ENCODE measurements around the gene GPR183. TPM values are rescaled to one million over a fixed set of nuclear protein-coding genes. Genes with fewer than 3 reads are reported as not detected.

Gene GPR183
- total and polyA plus RNA-seq, 10 of the 15 experiments (the other 5 are each of a cell fraction or from before 2014, with no cell fraction given) = 134 to 669 (median 225) TPM

DNA sequence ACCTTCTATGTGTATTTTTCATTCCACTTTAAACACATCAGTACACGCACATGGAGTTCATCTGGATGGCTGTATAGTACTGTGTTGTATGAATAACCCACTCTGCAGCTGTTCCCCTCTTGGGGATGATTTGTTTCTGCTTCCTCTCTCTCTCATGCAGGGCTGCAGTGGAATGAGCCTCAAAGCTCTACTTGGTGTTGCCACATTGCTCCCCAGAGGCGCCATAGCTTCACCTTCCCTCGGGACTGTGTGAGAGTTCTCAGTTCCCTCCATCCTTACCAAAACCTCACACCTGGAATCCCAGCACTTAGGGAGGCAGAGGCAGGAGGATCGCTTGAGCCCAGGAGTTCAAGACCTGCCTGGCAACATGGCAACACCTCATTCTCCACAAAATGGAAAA is 28.4 kb upstream of the GPR183 start (continued):
- TF ChIP-seq ASH2L (IDR thresholded peaks at IDR 0.05; ENCODE audit: borderline replicate concordance, low read depth) (no peak), CBFB (IDR thresholded peaks at IDR 0.05; ENCODE audit: low read depth) (no peak)
- TF ChIP-seq, protein P1, sequence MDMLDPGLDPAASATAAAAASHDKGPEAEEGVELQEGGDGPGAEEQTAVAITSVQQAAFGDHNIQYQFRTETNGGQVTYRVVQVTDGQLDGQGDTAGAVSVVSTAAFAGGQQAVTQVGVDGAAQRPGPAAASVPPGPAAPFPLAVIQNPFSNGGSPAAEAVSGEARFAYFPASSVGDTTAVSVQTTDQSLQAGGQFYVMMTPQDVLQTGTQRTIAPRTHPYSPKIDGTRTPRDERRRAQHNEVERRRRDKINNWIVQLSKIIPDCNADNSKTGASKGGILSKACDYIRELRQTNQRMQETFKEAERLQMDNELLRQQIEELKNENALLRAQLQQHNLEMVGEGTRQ (IDR thresholded peaks at IDR 0.05; ENCODE audit: borderline replicate concordance, low read depth, low read length) = no peak

DNA sequence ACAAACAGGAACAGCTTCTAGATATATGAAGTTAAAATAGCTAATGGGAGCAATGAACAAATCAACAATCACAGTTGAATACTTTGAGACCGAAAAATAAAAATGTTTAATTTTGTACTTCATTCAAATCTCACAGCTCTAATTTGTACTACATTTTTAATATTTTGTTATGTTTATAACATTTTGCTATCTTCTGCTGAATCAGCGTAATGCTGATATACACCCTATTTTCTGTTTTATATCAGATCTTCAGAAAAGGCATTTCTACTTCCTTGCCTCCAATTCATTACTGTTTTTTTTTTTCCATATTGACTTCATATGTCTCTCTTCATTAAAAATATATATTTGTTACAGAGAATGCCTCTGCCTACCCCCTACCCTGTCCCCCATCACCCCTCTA is 27.9 kb upstream of the GPR183 start:
- BruUV-seq (replicated peaks) = no TSS peak
- DNase-seq (ENCODE audit: low read depth, low spot score) = no peak
- Histone ChIP-seq H3K27ac (ENCODE audit: control insufficient read depth, insufficient read depth) (no peak overlapping the region), H4K20me1 (ENCODE audit: control insufficient read depth, insufficient read depth) (no peaks in the 10 kb centered on the region), H3K9me3 (replicated peaks; ENCODE audit: control insufficient read depth, insufficient read depth, low read length) (no peaks in the 10 kb centered on the region), H3K27me3 (replicated peaks in 1 of 2; ENCODE audit: control insufficient read depth in 2 of 2, insufficient read depth in 2 of 2, low read length in 1 of 2) (no peaks in the 10 kb centered on the region), H3K4me1 (ENCODE audit: control insufficient read depth, insufficient read depth, low read length) (peaks cover 22% of the 10 kb centered on the region), H3K36me3 (ENCODE audit: control insufficient read depth in 2 of 2, insufficient read depth in 2 of 2, low read length in 1 of 2) (no peaks in the 10 kb centered on the region; a peak in 1 of 4 replicates), H3K4me2 (ENCODE audit: control insufficient read depth, insufficient read depth) (no peak overlapping the region), H3K9ac (ENCODE audit: control insufficient read depth, insufficient read depth, low read length) (no peak overlapping the region), H3K79me2 (ENCODE audit: control insufficient read depth, insufficient read depth, low read length) (peaks cover 3% of the 10 kb centered on the region), H3K4me3 (no peak overlapping the region), H2AFZ (ENCODE audit: control insufficient read depth, low read depth, low read length) (no peak overlapping the region)
- intact Hi-C loops (cut with micrococcal nuclease; ENCODE audit: unreplicated experiment) = no loop called here
- in situ Hi-C loops (cut with MboI) = no loop called here
- ChIA-PET RAD21 (ENCODE audit: unreplicated experiment) (interaction anchor here (0.6 to 8.6 kb wide), 19 partner anchors 11 to 170 kb away, joined by 3 to 126 read pairs (median 7); partner anchors contain the start of gene GPR183), POLR2A (interaction anchor here (0.9 to 3.0 kb wide), 15 partner anchors 8 to 69 kb away, joined by 3 to 24 read pairs (median 4); partner anchors contain the start of gene GPR183), SMC1A (ENCODE audit: uncharacterized antibody, unreplicated experiment) (interaction anchor here (0.6 to 8.6 kb wide), 26 partner anchors 9 to 170 kb away, joined by 3 to 118 read pairs (median 8); partner anchors contain the start of gene GPR183), CTCF (interaction anchor here (1.1 to 3.4 kb wide), 18 partner anchors 9 to 158 kb away, joined by 3 to 28 read pairs (median 7); partner anchors contain the start of gene GPR183)
- TF ChIP-seq BACH1 (IDR thresholded peaks at IDR 0.05; ENCODE audit: borderline replicate concordance) = no peak
- TF ChIP-seq, protein P2, sequence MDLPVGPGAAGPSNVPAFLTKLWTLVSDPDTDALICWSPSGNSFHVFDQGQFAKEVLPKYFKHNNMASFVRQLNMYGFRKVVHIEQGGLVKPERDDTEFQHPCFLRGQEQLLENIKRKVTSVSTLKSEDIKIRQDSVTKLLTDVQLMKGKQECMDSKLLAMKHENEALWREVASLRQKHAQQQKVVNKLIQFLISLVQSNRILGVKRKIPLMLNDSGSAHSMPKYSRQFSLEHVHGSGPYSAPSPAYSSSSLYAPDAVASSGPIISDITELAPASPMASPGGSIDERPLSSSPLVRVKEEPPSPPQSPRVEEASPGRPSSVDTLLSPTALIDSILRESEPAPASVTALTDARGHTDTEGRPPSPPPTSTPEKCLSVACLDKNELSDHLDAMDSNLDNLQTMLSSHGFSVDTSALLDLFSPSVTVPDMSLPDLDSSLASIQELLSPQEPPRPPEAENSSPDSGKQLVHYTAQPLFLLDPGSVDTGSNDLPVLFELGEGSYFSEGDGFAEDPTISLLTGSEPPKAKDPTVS (IDR thresholded peaks at IDR 0.05; ENCODE audit: low read depth, low read length) = no peak
- no peak for TF ChIP-seq TCF3 (IDR thresholded peaks at IDR 0.05; ENCODE audit: borderline replicate concordance, insufficient read depth, low read depth, low read length)
- no peak for TF ChIP-seq RAD21 (IDR thresholded peaks at IDR 0.05; ENCODE audit: insufficient read depth, low read depth, low read length)
- TF ChIP-seq PAX5 (IDR thresholded peaks at IDR 0.05; ENCODE audit: borderline replicate concordance, low read depth, low read length) = no peak
- TF ChIP-seq, protein P1 (IDR thresholded peaks at IDR 0.05; ENCODE audit: borderline replicate concordance, low read depth, low read length) = no peak
- TF ChIP-seq, protein P3, sequence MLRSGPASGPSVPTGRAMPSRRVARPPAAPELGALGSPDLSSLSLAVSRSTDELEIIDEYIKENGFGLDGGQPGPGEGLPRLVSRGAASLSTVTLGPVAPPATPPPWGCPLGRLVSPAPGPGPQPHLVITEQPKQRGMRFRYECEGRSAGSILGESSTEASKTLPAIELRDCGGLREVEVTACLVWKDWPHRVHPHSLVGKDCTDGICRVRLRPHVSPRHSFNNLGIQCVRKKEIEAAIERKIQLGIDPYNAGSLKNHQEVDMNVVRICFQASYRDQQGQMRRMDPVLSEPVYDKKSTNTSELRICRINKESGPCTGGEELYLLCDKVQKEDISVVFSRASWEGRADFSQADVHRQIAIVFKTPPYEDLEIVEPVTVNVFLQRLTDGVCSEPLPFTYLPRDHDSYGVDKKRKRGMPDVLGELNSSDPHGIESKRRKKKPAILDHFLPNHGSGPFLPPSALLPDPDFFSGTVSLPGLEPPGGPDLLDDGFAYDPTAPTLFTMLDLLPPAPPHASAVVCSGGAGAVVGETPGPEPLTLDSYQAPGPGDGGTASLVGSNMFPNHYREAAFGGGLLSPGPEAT (IDR thresholded peaks at IDR 0.05; ENCODE audit: low read depth) = no peak
- TF ChIP-seq, protein P4, sequence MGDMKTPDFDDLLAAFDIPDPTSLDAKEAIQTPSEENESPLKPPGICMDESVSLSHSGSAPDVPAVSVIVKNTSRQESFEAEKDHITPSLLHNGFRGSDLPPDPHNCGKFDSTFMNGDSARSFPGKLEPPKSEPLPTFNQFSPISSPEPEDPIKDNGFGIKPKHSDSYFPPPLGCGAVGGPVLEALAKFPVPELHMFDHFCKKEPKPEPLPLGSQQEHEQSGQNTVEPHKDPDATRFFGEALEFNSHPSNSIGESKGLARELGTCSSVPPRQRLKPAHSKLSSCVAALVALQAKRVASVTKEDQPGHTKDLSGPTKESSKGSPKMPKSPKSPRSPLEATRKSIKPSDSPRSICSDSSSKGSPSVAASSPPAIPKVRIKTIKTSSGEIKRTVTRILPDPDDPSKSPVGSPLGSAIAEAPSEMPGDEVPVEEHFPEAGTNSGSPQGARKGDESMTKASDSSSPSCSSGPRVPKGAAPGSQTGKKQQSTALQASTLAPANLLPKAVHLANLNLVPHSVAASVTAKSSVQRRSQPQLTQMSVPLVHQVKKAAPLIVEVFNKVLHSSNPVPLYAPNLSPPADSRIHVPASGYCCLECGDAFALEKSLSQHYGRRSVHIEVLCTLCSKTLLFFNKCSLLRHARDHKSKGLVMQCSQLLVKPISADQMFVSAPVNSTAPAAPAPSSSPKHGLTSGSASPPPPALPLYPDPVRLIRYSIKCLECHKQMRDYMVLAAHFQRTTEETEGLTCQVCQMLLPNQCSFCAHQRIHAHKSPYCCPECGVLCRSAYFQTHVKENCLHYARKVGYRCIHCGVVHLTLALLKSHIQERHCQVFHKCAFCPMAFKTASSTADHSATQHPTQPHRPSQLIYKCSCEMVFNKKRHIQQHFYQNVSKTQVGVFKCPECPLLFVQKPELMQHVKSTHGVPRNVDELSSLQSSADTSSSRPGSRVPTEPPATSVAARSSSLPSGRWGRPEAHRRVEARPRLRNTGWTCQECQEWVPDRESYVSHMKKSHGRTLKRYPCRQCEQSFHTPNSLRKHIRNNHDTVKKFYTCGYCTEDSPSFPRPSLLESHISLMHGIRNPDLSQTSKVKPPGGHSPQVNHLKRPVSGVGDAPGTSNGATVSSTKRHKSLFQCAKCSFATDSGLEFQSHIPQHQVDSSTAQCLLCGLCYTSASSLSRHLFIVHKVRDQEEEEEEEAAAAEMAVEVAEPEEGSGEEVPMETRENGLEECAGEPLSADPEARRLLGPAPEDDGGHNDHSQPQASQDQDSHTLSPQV (IDR thresholded peaks at IDR 0.05) = no peak
- TF ChIP-seq GABPA (IDR thresholded peaks at IDR 0.05; ENCODE audit: low read depth) = no peak
- no peak for ATAC-seq
- 100% methylated on average over 2 of the region's 2 CpGs for WGBS (ENCODE audit: insufficient coverage, insufficient replicate concordance, low lambda C conversion rate, missing lambda C conversion rate)
- peak; percentile 70 for FAIRE-seq

Data from GM12878 (cell line).